ENCODE results near the gene ANAPC13.

DNA sequence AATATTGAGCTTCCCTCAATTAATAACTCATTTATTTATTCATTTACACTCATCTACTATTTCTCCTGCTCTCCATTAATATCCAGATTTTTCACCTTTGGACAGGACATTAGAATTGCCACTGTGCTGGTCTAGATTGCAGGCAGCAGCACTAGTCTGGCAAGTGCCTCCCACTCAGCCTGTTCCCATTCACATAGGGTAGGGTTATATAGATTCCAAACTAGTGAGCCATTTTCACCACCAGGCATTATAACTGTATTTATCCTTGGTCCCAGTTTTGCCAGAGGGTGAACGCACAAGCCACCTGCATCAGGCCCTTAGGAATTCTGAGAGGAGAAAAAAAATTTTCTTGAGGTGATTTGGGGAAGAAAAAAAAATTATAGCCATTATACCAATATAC lies 44.5 kb downstream of the ANAPC13 start:
- TF ChIP-seq EZH2 (IDR thresholded peaks at IDR 0.05; ENCODE audit: borderline replicate concordance) (no peak), EZH2phosphoT487 (IDR thresholded peaks at IDR 0.05; ENCODE audit: low read depth, severe bottlenecking, unreplicated experiment) (no peak)
- TF ChIP-seq, protein P1, sequence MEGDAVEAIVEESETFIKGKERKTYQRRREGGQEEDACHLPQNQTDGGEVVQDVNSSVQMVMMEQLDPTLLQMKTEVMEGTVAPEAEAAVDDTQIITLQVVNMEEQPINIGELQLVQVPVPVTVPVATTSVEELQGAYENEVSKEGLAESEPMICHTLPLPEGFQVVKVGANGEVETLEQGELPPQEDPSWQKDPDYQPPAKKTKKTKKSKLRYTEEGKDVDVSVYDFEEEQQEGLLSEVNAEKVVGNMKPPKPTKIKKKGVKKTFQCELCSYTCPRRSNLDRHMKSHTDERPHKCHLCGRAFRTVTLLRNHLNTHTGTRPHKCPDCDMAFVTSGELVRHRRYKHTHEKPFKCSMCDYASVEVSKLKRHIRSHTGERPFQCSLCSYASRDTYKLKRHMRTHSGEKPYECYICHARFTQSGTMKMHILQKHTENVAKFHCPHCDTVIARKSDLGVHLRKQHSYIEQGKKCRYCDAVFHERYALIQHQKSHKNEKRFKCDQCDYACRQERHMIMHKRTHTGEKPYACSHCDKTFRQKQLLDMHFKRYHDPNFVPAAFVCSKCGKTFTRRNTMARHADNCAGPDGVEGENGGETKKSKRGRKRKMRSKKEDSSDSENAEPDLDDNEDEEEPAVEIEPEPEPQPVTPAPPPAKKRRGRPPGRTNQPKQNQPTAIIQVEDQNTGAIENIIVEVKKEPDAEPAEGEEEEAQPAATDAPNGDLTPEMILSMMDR (IDR thresholded peaks at IDR 0.05; ENCODE audit: poor library complexity), result no peak

All from hepatocyte (in vitro differentiated cells).